ENCODE measurements around the gene ARID3B.
A peak's percentile ranks its signal among the peaks of the same experiment; 100 is the strongest.
"Not testable (repeated sequence)": the region's sequence is repeated elsewhere in the genome, so short reads cannot be mapped to it uniquely, and the experiment has no call there.

Gene ARID3B

GRCh38 chr15:74578496-74578994 lies 37.5 kb downstream of the ARID3B start:
- no peak for DNase-seq

DNA sequence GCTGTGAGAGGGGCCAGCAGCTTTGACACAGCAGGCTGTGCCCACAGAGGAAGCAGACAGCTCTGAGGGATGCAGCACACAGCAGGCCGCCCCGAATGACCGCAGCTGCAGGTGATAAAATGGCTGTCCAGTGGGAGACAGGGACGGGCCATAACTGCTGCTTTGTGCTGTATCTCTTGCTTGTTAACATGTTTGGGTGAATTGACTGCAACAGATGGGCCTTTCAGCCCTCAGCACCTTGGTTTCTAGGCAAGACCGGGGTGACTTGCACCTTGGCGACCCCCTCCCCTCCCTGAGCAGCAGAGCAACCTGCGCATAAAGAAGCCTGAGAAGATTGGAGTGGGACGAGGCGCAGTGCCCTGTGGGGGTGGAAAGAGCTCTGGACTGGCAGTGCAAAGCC lies 38.0 kb downstream of the ARID3B start:
- DNase-seq, result no peak

DNA sequence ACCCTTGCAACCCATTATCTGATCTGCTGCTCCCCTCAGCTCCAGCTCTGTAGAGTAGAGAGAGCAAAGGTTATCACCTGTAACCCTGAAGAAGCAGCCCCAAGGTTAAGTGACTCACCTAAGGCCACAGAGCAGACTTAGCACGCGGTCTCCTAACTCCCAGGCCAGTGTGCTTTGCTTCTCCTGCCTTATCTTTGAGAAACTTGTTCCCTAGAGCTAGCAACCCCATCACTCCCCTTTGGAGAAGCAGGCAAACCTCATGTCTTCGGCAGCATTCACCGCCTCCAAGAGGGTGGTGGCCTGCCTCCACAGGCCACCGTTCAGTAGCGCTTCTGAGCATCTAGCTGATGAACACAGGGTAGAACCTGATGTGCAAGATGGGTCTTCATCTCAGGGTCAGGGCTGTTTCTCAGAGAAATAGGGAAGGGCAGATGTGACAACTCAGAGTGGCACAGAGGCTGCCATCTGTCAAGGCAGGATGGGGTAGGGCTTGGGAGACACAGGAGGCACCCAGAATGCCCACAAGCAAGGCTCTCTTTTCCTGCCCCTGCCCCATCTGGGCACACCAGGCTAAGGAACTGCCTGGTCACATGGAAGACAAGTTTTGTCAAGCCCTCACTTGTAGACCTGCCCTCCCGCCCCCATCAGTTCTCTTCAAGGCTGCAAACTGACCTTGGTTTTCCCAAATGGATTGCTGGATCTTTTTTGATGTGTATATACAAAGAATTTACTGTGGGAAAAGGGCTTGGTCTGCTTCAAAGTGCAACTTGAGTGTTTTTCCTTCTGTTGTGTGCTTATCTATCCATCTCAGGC lies 39.7 kb downstream of the ARID3B start:
- DNase-seq, result no peak

DNA sequence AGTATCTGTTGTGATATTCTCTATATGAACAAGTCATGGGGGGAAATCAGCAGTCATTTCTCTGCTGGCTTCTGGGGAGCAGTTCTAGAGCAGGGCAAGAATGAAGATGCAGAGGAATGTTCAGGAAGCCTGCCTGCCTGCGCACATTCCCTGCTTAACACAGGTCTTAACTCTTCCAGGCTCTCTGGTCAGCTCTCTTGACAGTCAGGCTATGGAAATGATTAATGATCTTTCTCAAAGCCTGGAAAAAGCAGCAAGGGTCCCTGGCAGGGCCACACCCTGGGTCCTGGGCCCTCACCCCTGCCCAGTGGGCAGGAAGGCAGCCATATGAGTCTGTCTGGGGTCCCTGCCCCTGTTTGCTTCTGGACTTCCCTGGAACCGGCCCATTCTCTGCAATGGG lies 43.2 kb downstream of the ARID3B start:
- no peak for DNase-seq

DNA sequence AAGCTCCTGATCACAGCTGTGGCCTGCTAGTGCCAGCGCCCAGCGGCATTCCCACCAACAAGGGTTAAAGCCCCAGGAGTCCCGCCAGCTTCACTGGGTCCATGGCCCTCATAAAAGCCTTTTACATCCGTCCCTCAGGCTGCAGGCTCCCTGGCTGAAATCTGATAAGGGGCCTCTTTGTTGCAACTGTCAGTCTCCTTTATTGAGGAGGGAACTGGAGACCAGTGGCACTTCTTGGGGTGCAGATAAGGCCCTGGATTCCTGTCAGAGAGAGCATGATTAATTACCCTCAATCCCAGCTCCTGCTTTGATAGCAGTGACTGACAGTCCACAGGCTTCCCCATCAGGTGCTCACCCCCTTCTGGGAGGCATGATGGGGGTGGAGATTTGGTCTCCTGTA lies 43.8 kb downstream of the ARID3B start:
- DNase-seq, result no peak

GRCh38 chr15:74585191-74585590 lies 44.2 kb downstream of the ARID3B start:
- peak; percentile 3 for DNase-seq

- no peak for DNase-seq
These were observed 44.8 kb downstream of the ARID3B start for GRCh38 chr15:74585857-74586256.

GRCh38 chr15:74589826-74590225 lies 48.8 kb downstream of the ARID3B start:
- DNase-seq, result no peak

- no peak for DNase-seq
These were observed 51.2 kb downstream of the ARID3B start for GRCh38 chr15:74592222-74592621.

DNA sequence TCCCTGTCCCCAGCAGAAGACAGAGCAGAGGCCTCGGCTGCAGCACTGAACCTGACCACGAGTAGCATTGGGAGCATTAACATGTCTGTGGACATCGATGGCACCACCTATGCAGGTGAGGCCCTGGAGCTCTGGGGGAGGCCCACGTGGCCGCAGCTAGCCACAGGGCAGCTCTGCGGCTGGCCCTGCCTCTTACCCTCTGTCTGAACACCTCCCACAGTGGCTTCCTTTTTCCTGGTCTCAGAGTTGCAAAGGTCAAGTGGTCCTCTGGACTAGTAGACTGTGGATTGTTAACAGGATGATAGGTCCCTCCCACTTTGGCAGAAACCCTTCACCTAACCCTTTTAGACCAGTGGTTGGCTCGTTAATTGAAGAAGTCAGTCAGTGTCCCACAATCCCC lies 52.1 kb downstream of the ARID3B start:
- DNase-seq, result no peak

DNA sequence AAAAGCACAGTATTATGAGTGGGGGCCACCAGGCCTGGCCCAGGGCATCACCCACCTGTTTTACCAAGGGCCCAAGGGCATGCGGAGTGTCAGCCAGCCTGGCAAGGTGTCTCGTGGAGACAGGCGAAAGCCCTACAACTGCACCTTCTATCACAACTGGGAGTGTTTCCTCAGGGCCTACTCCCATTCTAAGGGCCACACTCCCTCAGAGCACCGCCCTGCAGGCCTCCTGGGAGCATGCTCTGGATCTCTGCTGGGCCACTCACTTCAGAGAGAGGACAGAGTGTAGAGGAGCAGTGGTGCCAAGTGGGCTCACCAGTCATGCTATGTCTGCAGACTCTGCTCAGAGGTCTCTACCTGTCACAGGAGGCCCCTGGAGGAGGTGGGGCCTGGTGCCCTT lies 53.4 kb downstream of the ARID3B start:
- no peak for DNase-seq

DNA sequence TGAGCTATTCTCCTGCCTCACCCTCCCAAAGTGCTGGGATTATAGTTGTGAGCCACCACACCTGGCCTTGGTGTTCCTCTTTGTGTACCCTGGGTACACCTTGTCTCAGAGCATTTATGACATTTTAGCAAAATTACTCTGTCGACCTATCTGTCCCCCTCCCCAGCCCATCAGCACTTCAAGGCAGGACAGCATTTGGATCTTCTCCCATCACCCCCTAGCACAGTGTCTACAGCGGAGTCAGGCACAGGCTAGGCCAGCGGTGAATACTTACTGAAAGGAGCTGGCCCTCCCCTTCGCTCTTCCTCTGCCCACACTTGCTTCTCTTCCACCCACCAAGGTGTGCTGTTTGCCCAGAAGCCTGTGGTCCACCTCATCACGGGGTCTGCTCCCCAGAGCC lies 54.3 kb downstream of the ARID3B start:
- DNase-seq, result no peak

DNA sequence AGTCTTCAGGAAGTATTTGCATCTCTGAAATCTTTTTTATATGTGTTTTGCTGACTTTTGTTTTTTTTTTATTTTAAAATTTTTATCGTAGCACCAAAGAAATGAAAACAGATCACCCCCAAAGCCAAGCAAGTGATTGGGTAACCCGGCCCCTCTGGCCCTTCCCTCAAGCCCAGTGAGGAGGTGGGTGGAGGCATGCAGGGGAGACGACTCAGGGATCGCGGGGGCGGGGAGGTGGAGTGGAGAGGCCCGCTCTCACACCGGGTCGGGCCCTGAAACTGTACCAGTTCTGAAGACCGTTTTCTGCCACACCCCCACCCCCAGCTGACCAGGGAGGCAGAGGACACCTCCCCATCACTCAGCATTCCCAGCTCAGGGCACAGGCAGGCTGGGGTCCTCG lies 55.7 kb downstream of the ARID3B start:
- DNase-seq, result not testable (repeated sequence)

- DNase-seq, result not testable (repeated sequence)
These were observed 56.2 kb downstream of the ARID3B start for GRCh38 chr15:74597146-74597705.

GRCh38 chr15:74598126-74598842 lies 57.3 kb downstream of the ARID3B start:
- peak; percentile 77 for DNase-seq

GRCh38 chr15:74599156-74599555 lies 58.1 kb downstream of the ARID3B start:
- no peak for DNase-seq

DNA sequence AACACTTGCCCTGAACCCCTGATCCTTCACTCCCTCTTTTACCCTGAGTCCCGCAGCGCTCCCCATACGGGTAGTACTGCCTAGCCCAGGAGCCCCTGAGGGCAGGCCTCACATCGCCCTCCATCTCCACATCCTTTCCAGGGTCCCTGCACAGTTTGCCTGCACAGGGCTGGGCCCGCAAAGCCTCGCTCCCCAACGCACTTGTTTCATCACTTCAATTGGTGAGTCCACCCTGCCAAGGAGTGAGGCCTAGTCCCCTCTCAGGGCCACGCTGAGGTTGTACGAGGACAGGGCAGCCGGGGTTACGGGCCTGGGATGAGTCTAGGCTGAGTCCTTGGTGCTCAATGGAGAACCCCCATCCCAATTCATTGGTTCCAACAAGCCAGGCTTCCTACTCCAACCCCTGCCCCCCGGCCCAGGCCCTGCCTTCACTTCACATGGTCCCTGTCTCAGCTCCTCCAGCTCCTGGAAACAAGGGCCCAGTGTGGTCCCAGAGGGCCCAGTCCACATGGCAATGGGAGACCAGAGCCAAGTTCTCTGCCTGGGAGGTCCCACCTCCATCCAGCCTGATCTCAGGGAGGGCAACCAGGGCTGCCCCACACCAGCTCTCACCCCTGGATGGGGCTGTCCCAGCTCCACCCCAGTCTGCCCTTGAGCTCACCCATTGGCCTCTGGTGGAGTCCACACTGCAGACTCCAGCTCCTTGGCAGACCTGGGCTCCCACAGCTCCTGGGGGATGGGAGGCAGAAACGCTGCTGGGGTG lies 62.2 kb downstream of the ARID3B start:
- DNase-seq, result no peak

DNA sequence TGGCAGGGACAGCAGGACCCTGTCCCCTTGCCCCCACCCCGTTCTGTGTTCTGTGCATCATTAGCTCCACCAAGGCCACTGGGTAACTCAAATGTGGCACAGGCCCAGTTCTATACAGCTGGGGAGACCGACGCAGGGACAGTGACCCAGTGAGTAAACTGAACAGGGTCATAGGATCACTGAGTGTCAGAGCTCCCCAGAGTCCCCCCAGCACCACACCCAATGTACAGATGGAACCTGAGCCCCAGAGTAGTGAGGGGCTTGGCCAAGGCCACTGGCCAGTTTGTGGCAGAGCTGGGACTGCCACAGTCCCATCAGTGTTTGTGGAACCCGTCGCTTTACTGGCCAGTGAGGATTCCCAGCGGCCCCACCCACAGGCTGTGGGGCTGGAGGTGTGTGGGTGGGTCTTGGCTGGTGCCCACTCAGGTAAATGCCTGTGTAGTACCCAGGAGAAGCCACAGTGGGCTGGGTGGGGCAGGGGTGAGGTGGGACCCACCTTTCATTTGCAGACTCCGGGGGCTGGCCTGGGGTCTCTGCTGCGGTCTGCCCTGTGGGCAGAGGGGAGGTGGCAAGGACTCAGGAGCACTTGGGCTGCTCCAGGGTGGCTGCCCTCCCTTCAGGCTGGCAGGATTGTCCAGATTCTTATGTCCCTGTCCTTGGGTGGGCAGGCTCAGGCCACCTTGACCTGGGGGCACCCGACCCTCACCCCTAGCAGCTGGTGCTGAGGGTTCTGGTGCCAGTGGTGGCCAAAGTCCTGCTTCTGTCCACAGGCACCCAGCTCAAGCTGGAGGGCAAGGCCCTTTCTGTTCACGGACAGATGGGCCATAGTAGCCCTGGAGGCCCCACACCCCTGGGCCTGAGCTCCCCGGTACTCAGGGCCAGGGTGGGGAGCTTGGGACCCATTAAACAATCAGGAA lies 63.0 kb downstream of the ARID3B start:
- no peak for DNase-seq

- peak; percentile 5 for DNase-seq
These were observed 64.2 kb downstream of the ARID3B start for GRCh38 chr15:74604983-74605794.

- DNase-seq, result no peak
These were observed 64.8 kb downstream of the ARID3B start for GRCh38 chr15:74605795-74606150.

DNA sequence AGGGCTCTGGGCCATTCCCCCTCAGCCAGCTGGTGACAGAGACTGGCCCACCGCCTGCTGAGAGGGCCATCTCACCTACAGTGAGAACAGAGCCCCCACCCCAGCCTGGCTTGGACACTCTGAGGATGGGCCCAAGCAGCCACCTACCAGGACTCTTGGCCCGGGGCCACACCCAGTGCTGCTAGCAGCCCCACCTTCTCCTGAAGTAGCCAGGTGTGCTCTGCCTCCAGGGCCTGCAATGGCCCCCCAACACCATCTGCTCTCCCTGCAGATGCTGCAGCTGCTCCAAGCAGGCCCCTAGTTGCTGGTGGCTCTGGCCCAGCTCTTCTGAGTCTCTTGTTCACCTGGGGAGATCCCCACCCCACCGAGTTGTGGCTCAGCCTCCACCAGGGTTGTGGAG lies 67.8 kb downstream of the ARID3B start:
- DNase-seq, result no peak
